ENCODE measurements around the gene C6orf132.
A peak's percentile ranks its signal among the peaks of the same experiment; 100 is the strongest.
"Not testable (repeated sequence)": the region's sequence is repeated elsewhere in the genome, so short reads cannot be mapped to it uniquely, and the experiment has no call there.

C6orf132 gene

GRCh38 chr6:42142118-42142835 is at the start of gene C6orf132:
TSS of gene C6orf132 (minus strand) at chr6:42142620. CDS start at chr6:42142444, 176 bp downstream.
- DNase-seq (ENCODE audit: low read depth in 2 of 2) = no peak

- no peak for DNase-seq (ENCODE audit: low read depth in 2 of 2)
Observed at GRCh38 chr6:42190554-42191183, 48.2 kb upstream of the C6orf132 start.

GRCh38 chr6:42188406-42188805 is 46.0 kb upstream of the C6orf132 start:
- DNase-seq (ENCODE audit: low read depth in 2 of 2) = no peak

GRCh38 chr6:42185597-42185996 is 43.2 kb upstream of the C6orf132 start:
- no peak for DNase-seq (ENCODE audit: low read depth in 2 of 2)

GRCh38 chr6:42184475-42184874 is 42.1 kb upstream of the C6orf132 start:
- no peak for DNase-seq (ENCODE audit: low read depth in 2 of 2)

- no peak for DNase-seq (ENCODE audit: low read depth in 2 of 2)
Observed at GRCh38 chr6:42182101-42182500, 39.7 kb upstream of the C6orf132 start.

- DNase-seq (ENCODE audit: low read depth in 2 of 2) = no peak
Observed at GRCh38 chr6:42179945-42180313, 37.5 kb upstream of the C6orf132 start.

- DNase-seq (ENCODE audit: low read depth in 2 of 2) = no peak
Observed at GRCh38 chr6:42179261-42179944, 37.0 kb upstream of the C6orf132 start.

GRCh38 chr6:42177514-42178364 is 35.3 kb upstream of the C6orf132 start:
- no peak for DNase-seq (ENCODE audit: low read depth in 2 of 2)

- DNase-seq (ENCODE audit: low read depth in 2 of 2) = no peak
Observed at GRCh38 chr6:42176981-42177380, 34.6 kb upstream of the C6orf132 start.

GRCh38 chr6:42175860-42176259 is 33.4 kb upstream of the C6orf132 start:
- no peak for DNase-seq (ENCODE audit: low read depth in 2 of 2)

- no peak for DNase-seq (ENCODE audit: low read depth in 2 of 2)
Observed at GRCh38 chr6:42173101-42173500, 30.7 kb upstream of the C6orf132 start, which contains the start of gene GUCA1A. TSS of gene GUCA1A (plus strand) at chr6:42173364. CDS start at chr6:42173614, 250 bp downstream.

- no peak for DNase-seq (ENCODE audit: low read depth in 2 of 2)
Observed at GRCh38 chr6:42171813-42172581, 29.6 kb upstream of the C6orf132 start.

GRCh38 chr6:42169780-42170179 is 27.4 kb upstream of the C6orf132 start:
- DNase-seq (ENCODE audit: low read depth in 2 of 2) = not testable (repeated sequence)

- no peak for DNase-seq (ENCODE audit: low read depth in 2 of 2)
Observed at GRCh38 chr6:42168650-42169049, 26.2 kb upstream of the C6orf132 start.

GRCh38 chr6:42166444-42167141 is 24.2 kb upstream of the C6orf132 start:
- DNase-seq (ENCODE audit: low read depth in 2 of 2) = peak; percentile 53 to 64

GRCh38 chr6:42165016-42165415 is 22.6 kb upstream of the C6orf132 start:
- no peak for DNase-seq (ENCODE audit: low read depth in 2 of 2)

- no peak for DNase-seq (ENCODE audit: low read depth in 2 of 2)
Observed at GRCh38 chr6:42163981-42164380, 21.6 kb upstream of the C6orf132 start.

GRCh38 chr6:42162812-42163211 is 20.4 kb upstream of the C6orf132 start:
- no peak for DNase-seq (ENCODE audit: low read depth in 2 of 2)

- DNase-seq (ENCODE audit: low read depth in 2 of 2) = no peak
Observed at GRCh38 chr6:42162384-42162783, 20.0 kb upstream of the C6orf132 start.

Data from stimulated activated CD8-positive, alpha-beta memory T cell treated with anti-CD3 and anti-CD28 coated beads, Interleukin-2, amount 100 ng/mL, for 1 hour (primary cell).